OCI-LY1 (cell line): ENCODE measurements around the gene CELSR3.

Experiments used
- CTCF ChIP-seq: fragments of 200-600 bp; sonication (generic), shearing (Covaris generic); IDR thresholded peaks from 2 replicates; pipeline ENCODE4 v1.5.1; 2017; ENCODE audit warnings: mild to moderate bottlenecking, antibody characterized with exemption, low read length, moderate library complexity, mixed read lengths
- EZH2 ChIP-seq: fragments of 200-600 bp; sonication (generic), shearing (Covaris generic); IDR thresholded peaks from 2 replicates; pipeline ENCODE4 v1.8.0; 2017; ENCODE audit warnings: borderline replicate concordance, mixed run types, mild to moderate bottlenecking, antibody characterized with exemption, low read length, moderate library complexity, mixed read lengths

GRCh38 chr3:48624767-48625166, 37.9 kb downstream of the CELSR3 start:
- TF ChIP-seq CTCF (no peak), EZH2 (no peak)
